ENCODE measurements around the gene ASPSCR1.

Gene ASPSCR1, protein sequence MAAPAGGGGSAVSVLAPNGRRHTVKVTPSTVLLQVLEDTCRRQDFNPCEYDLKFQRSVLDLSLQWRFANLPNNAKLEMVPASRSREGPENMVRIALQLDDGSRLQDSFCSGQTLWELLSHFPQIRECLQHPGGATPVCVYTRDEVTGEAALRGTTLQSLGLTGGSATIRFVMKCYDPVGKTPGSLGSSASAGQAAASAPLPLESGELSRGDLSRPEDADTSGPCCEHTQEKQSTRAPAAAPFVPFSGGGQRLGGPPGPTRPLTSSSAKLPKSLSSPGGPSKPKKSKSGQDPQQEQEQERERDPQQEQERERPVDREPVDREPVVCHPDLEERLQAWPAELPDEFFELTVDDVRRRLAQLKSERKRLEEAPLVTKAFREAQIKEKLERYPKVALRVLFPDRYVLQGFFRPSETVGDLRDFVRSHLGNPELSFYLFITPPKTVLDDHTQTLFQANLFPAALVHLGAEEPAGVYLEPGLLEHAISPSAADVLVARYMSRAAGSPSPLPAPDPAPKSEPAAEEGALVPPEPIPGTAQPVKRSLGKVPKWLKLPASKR

DNA sequence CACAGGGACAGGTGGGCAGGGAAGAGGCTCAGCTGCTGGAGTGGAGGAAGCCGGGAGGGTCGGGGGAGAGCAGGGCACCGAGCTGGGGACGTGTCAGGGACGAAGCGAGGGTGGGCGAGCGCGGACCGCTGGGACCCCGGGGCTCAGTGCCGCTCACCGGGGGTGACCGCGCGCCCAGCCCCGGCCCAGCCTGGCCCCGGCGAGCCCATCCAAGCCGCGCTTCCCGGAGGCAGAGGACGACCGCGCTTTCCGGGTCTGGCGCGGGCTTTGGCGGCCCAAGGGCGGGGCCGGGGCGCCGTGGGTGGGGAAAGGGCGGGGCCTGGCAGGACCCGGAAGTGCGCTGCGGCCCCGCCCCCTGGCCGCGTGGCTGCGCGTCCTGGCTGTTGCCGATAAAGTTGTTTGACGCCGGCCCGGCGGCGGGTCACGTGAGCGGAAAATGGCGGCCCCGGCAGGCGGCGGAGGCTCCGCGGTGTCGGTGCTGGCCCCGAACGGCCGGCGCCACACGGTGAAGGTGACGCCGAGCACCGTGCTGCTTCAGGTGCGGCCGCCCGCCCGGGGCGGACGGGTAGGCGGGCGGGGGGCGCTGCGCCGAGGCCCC is at the start of gene ASPSCR1:
TSS of gene ASPSCR1 (plus strand) at position 419 of the 598 bp plus-strand sequence. CDS start at position 437, 18 bp downstream.
- peak; percentile 88 for DNase-seq (ENCODE audit: extremely low spot score, insufficient read length, low read depth)
- peak; percentile 82 for FAIRE-seq

DNA sequence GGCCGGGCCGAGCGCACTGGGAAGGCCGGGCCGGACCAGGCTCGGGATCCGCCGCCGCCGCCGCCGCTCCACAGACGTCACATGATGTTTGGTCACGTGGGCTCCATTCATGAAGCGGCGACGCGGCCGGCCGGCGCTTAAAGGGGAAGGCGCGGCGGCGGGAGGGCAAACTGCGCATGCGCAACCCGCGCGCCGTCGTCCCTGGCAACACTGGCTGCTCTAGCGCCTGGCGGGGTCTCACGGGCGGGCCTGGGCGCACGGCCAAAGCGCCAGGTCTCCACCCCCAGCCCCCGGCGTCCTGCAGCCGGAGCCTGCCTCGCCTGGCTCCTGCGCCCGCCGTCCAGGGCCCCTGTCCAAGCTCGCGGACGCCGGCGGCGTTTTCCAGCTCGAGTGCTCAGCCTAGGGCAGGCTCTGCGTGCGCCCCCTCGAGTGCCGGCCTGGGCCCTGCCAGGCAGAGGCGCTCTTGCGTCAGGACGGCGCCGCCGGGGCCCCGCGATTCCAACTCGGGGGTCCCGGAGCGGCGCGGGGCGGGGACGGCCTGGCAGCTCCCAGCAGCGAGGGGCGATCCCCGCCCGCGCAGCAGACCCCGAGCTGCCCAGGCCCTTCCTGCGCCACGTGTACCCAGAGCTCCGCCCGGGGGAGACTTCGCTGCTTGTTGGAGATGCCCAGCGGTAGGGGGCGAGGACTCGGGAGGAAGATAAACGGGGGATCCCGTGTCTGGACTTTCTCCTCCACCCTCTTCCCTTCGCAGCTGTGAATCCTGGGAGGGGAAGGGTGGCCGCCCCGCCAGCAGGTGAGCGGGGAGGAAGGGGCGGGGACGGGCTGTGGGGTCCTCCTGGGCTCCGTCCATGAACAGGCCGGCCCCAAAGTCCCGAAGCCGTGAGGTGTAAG is 49.5 kb upstream of the ASPSCR1 start, which contains the start of gene MAFG:
TSS of gene MAFG (minus strand) at position 83 of the 891 bp plus-strand sequence. CDS start 4,550 bp downstream, outside the sequence.
- FAIRE-seq: peak; percentile 82
- peak; percentile 99 for DNase-seq (ENCODE audit: extremely low spot score, insufficient read length, low read depth)

DNA sequence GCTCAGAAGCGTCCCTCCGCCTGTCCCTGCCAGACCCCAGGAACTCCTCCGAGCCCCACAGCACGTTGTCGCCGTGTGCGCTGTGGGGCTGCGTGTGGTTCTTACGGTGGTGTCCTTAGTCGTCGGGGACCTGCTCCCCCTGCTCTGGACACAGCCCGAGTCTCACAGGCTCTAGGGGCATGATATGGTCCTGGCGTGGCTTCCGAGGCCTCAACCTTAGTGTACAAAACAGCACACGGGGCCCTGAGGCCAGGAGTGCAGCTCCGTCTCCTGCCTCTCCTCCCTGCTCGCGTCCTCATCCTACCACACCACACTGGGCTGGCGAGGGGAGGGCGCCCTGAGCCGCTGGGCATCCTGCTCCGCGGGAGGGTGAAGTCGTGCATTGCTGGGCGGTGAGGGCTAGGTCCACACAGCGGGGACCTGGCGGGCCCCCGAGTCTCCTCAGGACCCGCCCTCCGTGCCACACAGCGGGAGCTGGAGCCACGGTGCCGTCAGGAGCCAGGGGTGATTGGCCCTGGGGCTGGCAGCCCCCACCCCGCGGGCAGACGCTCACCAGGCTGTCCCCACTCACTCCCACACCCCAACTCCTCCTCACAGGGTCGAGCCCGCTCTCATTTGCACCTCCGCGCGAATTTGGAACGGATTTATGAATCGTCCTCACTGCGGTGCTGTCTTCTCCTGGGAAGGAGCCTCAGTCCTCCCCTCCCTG is 48.7 kb upstream of the ASPSCR1 start:
- DNase-seq (ENCODE audit: extremely low spot score, insufficient read length, low read depth) (no peak), FAIRE-seq (no peak)

DNA sequence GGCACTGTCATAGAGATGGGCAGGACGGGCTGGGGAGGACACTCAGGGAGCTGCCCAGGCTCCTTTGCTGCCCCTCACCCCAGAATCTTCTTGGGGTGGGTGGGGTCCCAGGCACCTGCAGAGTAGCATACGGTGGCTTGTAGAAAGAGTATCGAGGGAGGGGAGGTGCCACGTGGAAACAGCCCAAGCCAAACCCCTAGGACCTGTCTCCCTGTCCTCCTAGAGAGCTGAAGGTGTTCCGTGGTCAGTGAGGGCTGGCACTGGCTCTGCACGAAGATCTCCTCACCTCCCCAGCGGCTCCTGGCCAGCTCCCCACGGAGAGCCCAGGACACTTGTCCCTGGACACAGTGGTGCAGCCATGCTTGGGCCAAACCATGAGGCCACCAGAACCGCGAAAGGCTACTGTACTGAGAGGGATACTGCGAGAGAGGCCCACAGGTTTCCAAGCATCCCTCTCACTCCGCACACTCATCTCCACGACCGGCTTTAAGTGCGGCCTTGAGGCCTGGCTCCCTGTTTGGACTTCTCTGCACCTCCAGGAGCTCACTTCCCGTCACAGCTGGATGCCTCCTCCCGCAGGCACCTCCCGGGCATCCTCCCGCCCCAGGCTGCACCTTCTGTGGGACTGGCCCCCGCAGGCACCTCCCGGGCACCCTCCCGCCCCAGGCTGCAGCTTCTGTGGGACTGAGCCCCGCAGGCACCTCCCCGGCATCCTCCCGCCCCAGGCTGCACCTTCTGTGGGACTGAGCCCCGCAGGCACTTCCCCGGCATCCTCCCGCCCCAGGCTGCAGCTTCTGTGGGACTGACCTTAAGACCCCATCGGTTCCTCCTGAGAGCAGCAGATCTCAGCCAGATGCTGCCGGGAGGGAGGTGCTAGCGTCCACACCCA is 47.9 kb upstream of the ASPSCR1 start:
- DNase-seq (ENCODE audit: extremely low spot score, insufficient read length, low read depth): no peak

DNA sequence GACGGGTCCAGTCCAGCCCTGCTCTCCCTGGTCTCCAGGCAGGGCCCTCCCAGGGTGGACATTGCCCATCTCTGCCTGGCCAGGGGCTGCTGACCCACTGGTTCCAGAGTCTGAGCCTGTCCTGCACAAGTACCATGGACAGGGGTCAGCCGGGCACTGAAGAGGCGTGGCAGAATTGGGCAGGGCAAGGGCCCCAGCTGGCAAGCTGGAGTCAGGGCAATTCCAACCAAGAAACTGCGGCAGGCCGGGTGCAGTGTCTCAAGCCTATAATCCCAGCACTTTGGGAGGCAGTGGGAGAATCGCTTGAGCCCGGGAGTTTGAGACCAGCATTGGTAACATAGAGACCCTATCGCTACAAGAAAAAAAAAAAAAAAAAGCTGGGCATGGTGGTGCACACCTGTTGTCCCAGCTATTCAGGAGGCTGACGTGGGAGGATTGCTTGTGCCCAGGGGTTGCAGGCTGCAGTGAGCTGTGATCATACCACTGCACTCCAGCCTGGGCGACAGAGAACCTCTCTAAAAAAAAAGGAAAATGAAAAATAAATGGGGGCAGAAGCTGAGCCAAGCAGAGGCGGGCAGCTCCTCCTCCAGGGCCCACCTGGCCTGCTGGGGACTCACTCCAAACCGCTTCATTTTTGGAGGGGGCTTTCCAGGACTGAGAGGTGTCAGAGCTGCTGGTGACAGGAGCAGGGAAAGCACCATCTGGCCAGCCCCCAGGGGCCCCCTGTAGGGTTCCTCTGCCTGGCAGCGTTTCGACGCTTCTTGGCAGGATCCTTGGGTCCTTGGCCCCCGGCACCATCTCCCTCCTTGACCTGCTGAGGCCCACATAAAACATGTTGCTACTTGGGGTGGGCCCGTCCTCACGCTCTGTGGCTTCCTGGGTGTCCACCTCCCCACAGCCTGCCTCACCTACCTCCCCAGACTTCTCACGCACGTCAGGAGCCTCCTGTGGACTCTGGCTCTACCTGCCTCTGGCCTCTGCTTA is 47.0 kb upstream of the ASPSCR1 start:
- no peak for FAIRE-seq
- DNase-seq (ENCODE audit: extremely low spot score, insufficient read length, low read depth): no peak

More for the DNA sequence above, 47.9 kb upstream of the ASPSCR1 start:
- FAIRE-seq: no peak

DNA sequence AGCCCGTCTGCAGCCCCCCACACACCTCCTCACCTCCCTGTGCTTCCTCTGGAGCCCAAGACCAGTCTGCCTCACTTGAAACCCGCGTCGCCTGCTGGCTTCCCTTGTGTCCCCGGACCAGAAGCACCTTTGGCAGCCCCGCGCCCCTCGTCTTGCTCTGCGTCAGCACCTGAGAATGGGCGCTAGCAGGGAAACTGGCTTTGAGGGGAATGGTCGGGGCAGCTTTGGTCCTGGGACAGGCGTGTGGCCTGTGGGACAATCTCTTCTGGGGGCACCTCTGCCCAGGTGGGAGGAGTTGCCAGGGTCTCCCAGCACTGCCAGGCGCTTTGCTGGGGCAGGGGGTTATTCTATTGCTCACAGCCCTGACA is 46.3 kb upstream of the ASPSCR1 start:
- no peak for DNase-seq (ENCODE audit: extremely low spot score, insufficient read length, low read depth)
- FAIRE-seq: no peak

DNA sequence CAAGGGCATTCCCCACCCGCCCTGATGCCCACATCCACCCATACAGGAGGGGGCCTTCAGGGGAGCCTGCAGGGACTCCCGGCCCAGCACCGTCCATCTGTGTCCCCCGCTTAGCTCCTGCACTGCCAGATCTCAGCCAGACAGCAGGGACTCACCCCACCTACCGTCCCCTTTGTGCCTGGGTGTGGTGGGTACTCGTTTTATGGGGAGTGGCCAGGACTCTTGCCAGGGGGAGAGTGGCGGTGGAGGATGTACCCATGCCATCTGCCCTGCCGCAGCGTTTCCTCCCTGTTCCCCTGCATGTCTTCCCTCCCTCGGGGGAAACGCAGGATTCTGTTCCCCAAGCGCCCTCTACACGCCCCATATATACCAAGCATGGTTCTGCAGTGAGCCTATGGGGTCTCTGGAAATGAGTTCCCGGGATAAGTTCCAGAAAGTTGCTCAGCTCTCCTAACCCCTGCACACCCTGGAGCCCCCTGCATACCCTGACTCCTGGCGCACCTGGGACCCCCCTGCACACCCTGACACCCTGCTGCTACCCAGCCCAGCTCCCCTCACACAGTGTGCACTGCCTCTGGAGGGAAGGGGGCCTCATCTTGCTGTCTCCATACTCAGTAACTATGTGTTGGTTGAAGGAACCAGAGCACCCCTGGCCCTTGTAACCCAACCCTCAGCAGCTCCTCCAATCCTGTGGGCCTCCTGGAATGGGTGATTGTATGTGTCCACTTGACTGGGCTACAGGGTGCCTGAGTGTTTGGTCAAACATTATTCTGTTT is 45.7 kb upstream of the ASPSCR1 start:
- FAIRE-seq: no peak

DNA sequence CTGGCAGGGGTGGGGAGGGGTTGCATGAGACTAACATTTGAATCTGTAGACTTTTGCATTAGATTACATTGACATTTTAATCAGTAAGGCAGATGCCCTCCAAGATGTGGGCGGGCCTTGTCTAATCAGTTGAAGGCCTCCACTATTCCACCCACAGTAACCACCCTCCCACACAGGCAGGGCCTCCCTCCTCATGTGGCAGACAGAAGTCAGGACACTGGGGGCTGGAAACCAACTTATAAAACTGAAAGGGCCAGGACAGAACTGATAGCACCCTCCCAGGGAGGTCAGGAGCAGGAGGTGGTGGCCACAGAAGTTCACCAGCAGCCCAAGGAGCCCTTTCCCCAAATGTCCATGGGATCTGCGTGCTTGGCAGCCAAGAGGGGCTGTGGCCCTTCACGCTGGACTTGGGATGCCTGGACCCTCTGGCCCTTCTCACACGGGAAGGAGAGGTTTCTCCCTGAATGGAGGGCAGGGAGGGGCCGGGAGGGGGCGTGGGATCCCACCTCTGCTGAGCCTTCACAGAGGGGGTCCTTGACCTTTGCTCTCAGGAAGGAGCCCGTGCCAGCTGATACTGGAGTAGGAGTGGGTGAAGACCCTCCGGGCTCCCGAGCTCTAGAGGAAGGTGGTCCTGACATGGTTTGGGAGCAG is 45.0 kb upstream of the ASPSCR1 start:
- FAIRE-seq (no peak), DNase-seq (ENCODE audit: extremely low spot score, insufficient read length, low read depth) (no peak)

More for the DNA sequence above, 45.7 kb upstream of the ASPSCR1 start:
- DNase-seq (ENCODE audit: extremely low spot score, insufficient read length, low read depth): no peak

DNA sequence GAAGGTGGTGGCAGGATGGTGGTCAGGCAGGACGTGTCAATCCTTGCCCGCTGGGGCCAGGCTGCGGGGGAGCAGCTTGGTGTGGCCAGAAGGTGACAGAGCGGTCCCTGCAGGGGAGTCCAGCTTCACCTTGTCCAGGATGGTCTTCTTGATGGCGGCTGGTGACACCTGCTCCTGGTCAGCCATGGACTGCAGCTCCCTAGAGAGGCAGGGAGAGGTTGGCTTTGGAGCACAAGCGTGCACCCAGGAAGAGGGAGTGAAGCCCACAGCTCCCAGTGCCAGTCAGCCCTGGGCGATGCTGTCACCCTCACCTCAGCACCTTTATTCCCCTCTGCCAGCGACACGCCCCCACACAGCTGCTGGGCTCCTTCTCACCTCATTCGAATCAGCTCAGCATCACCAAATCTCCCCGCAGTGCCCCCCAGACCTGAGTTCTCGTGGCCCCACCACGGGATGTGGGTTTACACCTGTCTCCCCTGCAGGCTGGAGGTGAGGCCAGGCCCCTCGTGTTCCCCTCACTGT is 44.2 kb upstream of the ASPSCR1 start:
- FAIRE-seq (no peak), DNase-seq (ENCODE audit: extremely low spot score, insufficient read length, low read depth) (no peak)

DNA sequence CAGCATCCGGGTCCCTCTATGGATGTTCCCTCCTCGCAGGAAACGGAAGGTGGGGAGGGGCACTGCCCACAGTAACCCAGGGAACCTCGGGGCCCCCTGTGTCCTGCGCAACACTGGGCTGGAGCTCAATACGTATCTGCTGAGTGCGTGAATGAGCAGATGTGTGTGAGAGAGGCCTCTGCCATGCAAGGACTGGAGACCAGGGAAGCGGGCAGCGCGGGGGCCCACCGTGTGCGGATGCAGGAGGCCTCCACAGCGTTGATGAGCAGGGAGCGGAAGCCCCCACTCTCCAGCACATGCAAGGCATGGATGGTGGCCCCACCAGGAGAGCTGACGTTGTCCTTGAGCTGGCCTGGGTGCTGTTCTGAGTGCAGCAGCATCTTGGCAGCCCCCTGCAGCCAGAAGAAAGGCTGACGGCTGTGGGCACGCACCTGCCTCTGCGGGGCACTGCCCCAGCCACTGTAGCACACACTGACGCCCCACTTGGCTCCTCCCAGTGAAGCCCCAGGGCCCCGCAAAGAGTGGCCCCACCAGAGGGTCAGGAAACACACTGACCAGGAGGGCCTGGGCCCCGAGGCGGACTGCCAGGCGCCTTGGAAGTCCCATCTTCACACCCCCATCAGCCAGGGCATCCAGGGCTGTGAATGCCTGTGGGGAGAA is 43.2 kb upstream of the ASPSCR1 start:
- FAIRE-seq: no peak
- DNase-seq (ENCODE audit: extremely low spot score, insufficient read length, low read depth): no peak

DNA sequence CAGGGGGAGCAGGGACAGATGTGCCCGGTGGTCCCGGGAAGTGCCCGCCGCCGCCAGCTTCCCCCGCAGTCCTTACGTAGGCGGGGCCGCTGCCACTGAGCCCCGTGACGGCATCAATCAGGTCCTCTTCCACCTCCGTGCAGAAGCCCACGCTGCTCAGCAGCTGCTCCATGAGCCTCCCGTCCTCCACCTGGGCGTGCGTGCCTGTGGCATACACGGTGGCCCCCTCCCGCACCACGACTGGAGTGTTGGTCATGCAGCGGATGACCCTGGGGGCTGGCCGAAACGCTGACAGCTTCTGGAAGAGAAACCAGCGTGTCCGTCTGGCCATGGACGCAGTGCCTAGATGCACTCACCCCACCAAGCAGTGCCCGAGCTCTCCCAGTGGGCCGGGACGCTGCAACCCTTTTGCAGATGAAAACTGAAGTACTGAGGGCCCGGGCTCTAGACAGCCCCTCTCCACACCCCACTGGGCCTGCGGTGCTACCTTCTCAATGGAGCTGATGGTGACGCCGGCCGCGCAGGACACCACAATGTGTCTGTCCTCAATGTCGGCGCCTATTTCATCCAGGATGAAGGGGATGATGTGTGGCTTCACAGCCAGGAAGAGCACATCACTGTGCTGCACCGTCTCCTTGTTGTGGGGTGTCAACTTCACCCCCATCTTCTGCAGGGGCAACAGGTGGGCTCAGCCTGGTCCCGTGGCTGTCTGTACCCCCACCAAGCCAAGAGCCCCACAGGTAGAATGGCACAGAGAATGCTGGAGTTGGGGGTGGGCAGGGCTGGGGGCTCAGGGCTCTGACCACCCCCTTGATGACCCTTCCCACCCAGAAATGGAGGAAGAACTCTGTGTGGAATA is 42.4 kb upstream of the ASPSCR1 start:
- FAIRE-seq: no peak
- no peak for DNase-seq (ENCODE audit: extremely low spot score, insufficient read length, low read depth)

DNA sequence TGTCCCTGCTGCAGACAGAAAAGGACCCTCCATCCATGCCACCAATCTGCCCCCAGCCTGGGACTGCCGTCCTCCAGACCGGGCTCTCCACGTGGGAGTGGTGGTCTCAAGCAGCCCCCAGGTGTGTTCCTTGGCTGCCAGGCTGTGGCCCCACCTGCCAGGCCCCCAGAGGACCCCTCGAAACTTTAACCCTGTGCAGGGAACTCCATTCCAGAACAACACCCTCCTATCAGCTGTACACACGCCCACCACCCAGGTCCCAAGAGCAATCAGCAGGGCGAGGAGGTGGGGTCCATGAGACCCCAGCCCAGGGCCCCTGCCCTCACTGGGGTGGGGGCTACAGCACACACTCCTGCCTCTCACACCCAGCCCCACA is 41.7 kb upstream of the ASPSCR1 start:
- no peak for DNase-seq (ENCODE audit: extremely low spot score, insufficient read length, low read depth)
- no peak for FAIRE-seq

DNA sequence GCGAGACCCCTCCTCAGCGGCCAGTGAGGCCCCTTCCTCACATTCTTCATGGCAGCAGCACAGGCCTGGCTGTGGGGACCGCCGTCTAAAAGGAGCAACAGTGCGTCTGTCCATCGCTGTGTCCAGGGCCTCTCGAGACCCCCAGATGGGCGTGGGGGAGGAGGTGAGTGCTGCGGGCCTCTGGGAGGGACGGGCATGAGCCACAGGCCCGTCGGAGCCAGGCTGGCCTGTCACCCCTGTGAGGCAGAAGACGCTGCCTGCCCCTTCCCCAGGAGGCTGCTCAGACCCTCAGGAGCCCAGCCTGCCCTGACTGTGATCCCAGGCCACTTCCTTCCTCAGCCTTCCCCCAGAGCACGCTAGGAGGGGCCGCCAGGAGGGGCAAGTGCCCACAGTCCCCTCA is 38.2 kb upstream of the ASPSCR1 start:
- DNase-seq (ENCODE audit: extremely low spot score, insufficient read length, low read depth): no peak
- no peak for FAIRE-seq

DNA sequence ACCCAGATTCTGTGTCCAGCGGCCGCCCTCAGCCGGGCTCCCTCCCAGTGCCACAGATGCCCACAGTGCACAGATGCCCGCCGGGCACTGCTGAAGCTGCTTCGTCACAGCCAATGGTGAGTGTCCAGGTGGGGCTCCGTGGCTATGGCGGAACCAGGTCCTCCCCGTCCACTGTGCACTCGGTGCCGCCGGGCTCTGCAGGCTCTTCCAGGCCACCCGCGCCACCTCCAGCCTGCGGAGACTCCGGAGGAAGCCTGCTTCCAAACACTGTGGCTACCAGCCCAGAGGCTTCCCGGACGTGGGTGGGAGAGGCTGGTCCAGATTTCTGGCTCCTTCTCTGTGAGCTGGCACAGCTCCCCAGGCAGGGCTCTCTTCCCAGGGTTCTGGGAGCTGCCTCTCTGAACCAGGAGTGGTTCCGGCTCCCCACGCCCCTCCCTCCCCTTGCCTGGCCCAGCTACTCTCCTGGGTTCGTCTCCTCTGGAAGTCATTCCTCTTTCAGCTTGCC is 37.5 kb upstream of the ASPSCR1 start:
- FAIRE-seq: no peak
- no peak for DNase-seq (ENCODE audit: extremely low spot score, insufficient read length, low read depth)

Data from GM18507 (cell line).